Muscle layer of duodenum (tissue), 2 donors: Measurements from ENCODE around the gene PRKAB1.
A peak's percentile ranks its signal among the peaks of the same experiment; 100 is the strongest.

Experiments
- H3K27ac ChIP-seq: one replicate; pipeline ENCODE4 v1.7.0; 2013; ENCODE audit warnings: mild to moderate bottlenecking, low read length
- H3K27me3 ChIP-seq: one replicate; pipeline ENCODE4 v1.7.0; 2013; ENCODE audit warnings: low read depth, mild to moderate bottlenecking, control low read depth, low read length
- H3K36me3 ChIP-seq, 2 donors: one replicate each; pipeline ENCODE4 v1.7.0; 2013; ENCODE audit warnings: low read length in 2 of 2, control low read depth in 1 of 2, mild to moderate bottlenecking in 1 of 2; ENCODE audit not compliant: insufficient read depth in 2 of 2, control insufficient read depth in 1 of 2
- H3K4me1 ChIP-seq, 2 donors: one replicate each; pipeline ENCODE4 v1.7.0; 2013; ENCODE audit warnings: low read length in 2 of 2, mild to moderate bottlenecking in 2 of 2, control low read depth in 1 of 2, moderate library complexity in 1 of 2; ENCODE audit not compliant: insufficient read depth in 2 of 2, control insufficient read depth in 1 of 2
- H3K4me3 ChIP-seq, 2 donors: one replicate each; pipeline ENCODE4 v1.7.0; 2013; ENCODE audit warnings: low read length in 2 of 2, low read depth in 1 of 2, mild to moderate bottlenecking in 1 of 2
- H3K9me3 ChIP-seq, 2 donors: one replicate each; pipeline ENCODE4 v1.7.0; 2013; ENCODE audit warnings: low read length in 2 of 2, control low read depth in 1 of 2, mild to moderate bottlenecking in 1 of 2; ENCODE audit not compliant: control insufficient read depth in 1 of 2
- donor health status: healthy.

PRKAB1 gene

DNA sequence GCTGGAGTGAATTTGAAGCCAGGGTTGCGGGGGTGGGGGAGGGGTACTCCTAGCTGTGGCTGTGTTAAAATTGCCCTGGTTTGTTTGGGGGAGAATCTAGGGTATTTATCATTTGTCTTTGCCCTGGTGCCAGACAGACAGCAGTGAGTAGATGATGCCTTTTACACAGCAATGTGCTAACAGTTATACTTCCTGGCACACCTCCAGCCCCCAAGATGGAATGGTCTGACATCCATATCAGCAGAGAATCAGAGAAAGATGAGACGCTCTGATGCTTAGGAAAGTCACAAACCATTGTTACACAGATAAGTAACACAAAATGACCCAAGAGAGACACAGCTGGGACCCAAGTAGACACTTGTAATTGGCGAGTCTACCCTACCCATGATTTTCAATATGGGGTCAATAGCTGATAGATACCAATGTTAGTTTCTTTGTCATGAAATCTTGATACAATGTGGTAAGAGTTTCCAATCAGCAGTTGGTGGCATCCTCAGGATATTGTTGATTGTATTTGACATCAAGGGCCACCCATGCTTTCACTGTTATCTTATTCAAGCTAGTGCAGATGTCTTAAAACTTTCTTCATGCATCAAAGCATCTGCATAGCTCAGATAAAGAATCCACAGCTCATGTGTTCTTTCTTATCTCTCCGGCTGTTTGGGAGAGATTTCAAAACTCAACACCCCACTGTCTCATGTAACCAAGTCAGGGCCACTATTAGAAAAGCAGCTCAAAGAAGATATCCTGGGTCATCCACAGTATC, 2.6 kb upstream of the PRKAB1 start:
- Histone ChIP-seq H3K9me3 (no peaks in the 10 kb centered on the region), H3K36me3 (peaks cover 0 to 4% of the 10 kb centered on the region in 2 donors), H3K27ac (no peak overlapping the region), H3K4me3 (no peak overlapping the region), H3K4me1 (peaks cover 7 to 22% of the 10 kb centered on the region in 2 donors), H3K27me3 (no peaks in the 10 kb centered on the region)

- H3K9me3 ChIP-seq: no peaks in the 10 kb centered on the region
- H3K27ac ChIP-seq: no peak overlapping the region
- H3K4me1 ChIP-seq: peaks cover 7 to 22% of the 10 kb centered on the region in 2 donors
- H3K4me3 ChIP-seq: no peak overlapping the region
- H3K27me3 ChIP-seq: no peaks in the 10 kb centered on the region
- peaks cover 5 to 13% of the 10 kb centered on the region in 2 donors for H3K36me3 ChIP-seq
These were observed 1.6 kb upstream of the PRKAB1 start for GRCh38 chr12:119666226-119666795.

DNA sequence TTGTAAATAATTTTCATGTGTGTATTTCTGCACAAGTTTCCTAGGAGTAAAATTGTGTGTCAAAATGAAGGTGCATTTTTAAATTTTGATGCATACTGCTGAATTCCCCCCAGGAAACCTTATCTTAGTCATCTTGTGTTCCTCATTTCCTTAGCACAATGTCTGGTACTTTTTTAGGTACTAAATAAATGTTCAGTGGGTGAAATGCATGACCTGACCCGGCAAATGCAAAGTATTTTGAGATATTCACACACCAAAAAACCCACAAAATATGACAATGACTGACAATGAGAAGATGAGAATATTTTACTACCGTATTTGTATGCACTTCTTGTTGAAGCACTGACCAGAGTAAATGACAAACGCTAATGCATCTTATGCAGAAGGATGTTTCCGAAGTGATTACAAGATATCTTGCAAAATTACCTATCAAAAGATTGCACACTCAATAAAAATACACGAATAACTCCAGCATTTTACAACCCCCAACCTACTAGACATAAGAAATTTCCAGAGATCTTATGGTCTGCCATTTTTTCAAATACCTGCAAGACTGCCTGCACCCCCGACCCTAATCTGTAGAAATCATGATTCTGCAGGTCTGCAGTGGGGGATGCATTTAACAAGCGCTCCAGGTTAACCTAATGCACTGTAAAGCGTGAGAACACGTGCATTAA, 895 bp upstream of the PRKAB1 start:
- Histone ChIP-seq H3K4me1 (peaks cover 7 to 22% of the 10 kb centered on the region in 2 donors), H3K27ac (no peak overlapping the region), H3K4me3 (peak overlapping the region; percentile 86 to 88), H3K9me3 (no peaks in the 10 kb centered on the region), H3K27me3 (no peaks in the 10 kb centered on the region), H3K36me3 (peaks cover 9 to 20% of the 10 kb centered on the region in 2 donors)

DNA sequence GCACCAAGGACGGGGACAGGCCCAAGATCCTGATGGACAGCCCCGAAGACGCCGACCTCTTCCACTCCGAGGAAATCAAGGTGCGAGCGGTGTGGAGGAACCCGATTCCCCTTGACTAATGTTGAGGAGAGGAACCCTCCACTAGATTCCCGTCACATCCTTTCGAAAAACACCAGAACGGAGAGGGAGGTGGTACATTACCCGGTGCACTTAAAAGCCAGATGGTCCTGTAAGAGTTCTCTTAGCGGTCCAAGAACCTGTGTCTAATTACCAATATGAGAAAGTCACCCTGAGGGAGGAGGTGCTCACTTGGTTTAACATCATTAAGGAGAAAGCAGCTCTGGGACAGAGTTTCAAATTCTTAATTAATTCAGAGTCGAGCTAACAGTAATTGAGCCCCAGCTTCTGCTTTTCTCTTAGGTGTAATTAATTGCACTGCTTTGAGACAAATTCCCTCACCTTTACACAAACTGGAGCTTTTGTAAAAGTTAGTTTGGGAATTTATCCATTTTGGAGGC, 450 bp downstream of the PRKAB1 start:
- Histone ChIP-seq H3K9me3 (no peaks in the 10 kb centered on the region), H3K36me3 (peaks cover 22 to 31% of the 10 kb centered on the region in 2 donors), H3K4me3 (peak overlapping the region; percentile 86 to 88), H3K4me1 (peaks cover 7 to 22% of the 10 kb centered on the region in 2 donors), H3K27ac (peak overlapping the region; percentile 98), H3K27me3 (no peaks in the 10 kb centered on the region)

DNA sequence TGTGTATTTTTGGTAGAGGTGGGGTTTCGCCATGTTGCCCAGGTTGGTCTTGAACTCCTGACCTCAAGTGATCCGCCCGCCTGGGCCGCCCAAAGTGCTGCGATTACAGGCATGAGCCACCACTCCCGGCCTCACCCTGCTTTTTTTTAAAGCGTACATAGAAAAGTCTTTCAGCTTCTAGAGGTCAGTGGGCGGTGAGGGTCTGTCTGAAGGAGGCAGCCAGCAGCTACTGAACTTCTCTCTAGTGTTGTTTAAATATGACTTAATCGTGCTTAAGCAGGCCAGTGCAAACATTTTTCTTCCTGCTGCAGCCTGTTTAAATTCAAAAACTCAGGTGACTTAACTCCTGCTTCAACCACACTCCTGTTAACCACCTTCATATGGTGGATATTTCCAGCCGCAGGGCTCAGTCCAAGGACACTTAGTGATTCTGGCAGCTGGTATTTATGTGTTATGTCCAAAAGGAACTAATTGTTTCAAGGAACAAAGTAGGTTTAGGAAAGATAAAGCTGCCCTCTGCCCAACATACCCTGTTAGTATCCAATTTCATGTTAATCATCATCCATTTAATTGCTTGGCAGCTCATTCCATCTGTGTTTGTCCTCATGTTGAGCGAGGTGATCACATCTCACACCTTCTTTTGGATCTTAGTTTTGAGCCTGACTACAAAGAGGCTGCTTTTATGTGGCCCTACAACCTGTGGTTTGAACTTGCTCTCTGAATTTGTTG, 2.0 kb downstream of the PRKAB1 start:
- H3K9me3 ChIP-seq: no peaks in the 10 kb centered on the region
- peak overlapping the region; percentile 73 for H3K27ac ChIP-seq
- H3K27me3 ChIP-seq: no peaks in the 10 kb centered on the region
- peak overlapping the region in 1 of 2 donors; percentile 32 for H3K4me3 ChIP-seq
- peaks cover 38 to 46% of the 10 kb centered on the region in 2 donors for H3K36me3 ChIP-seq
- peaks cover 7 to 22% of the 10 kb centered on the region in 2 donors for H3K4me1 ChIP-seq

- Histone ChIP-seq H3K9me3 (no peaks in the 10 kb centered on the region), H3K4me1 (peaks cover 7 to 22% of the 10 kb centered on the region in 2 donors), H3K27ac (peak overlapping the region; percentile 73), H3K27me3 (no peaks in the 10 kb centered on the region), H3K36me3 (peaks cover 48 to 58% of the 10 kb centered on the region in 2 donors), H3K4me3 (peak overlapping the region in 1 of 2 donors; percentile 5)
These were observed 3.1 kb downstream of the PRKAB1 start for GRCh38 chr12:119671070-119671469.

DNA sequence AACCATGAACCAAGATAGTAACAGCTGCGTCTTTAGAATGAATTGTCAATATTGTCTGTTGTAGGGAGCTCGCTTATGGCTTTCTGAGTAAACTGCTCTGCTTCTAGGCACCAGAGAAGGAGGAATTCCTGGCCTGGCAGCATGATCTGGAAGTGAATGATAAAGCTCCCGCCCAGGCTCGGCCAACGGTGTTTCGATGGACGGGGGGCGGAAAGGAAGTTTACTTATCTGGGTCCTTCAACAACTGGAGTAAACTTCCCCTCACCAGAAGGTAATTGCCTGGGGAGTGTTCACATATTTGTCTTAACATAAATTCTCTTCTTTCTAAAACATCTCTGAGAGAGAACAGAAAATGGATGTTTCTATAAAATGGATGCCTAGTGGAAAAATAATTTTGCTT, 4.3 kb downstream of the PRKAB1 start:
- Histone ChIP-seq H3K4me1 (peaks cover 2 to 15% of the 10 kb centered on the region in 2 donors), H3K27me3 (no peaks in the 10 kb centered on the region), H3K27ac (peak overlapping the region; percentile 27), H3K36me3 (peaks cover 59 to 69% of the 10 kb centered on the region in 2 donors), H3K9me3 (no peaks in the 10 kb centered on the region), H3K4me3 (no peak overlapping the region)

- H3K27me3 ChIP-seq: no peaks in the 10 kb centered on the region
- H3K4me1 ChIP-seq: peaks cover 0 to 9% of the 10 kb centered on the region in 2 donors
- peaks cover 70 to 81% of the 10 kb centered on the region in 2 donors for H3K36me3 ChIP-seq
- H3K27ac ChIP-seq: peak overlapping the region; percentile 68
- no peaks in the 10 kb centered on the region for H3K9me3 ChIP-seq
- no peak overlapping the region for H3K4me3 ChIP-seq
These were observed 5.7 kb downstream of the PRKAB1 start for GRCh38 chr12:119673634-119674033.

GRCh38 chr12:119674560-119674959, 6.6 kb downstream of the PRKAB1 start:
- Histone ChIP-seq H3K27me3 (no peaks in the 10 kb centered on the region), H3K36me3 (peaks cover 80 to 90% of the 10 kb centered on the region in 2 donors), H3K9me3 (no peaks in the 10 kb centered on the region), H3K27ac (no peak overlapping the region), H3K4me1 (peaks cover 0 to 3% of the 10 kb centered on the region in 2 donors), H3K4me3 (no peak overlapping the region)

DNA sequence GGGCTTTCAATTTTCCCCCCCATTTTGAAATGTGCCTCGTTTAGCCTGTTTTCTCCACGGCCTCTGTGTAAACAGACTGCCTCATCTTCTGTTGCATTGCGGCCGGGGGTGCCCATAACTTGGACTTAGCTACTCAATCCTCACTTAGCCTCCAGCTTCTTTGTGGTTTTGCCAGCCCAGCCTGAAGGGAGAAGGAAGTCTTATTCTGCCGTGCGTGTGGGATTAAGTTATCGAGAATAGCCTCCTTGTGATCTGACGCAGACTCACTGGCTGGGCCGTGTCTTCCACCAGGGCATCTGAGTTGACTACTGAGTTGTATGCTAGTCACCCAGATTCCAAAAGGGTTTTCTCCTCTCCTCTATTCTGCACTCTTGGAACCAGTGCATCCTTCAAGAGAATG, 8.1 kb downstream of the PRKAB1 start:
- H3K27me3 ChIP-seq: no peaks in the 10 kb centered on the region
- no peaks in the 10 kb centered on the region for H3K4me1 ChIP-seq
- peak overlapping the region; percentile 16 for H3K27ac ChIP-seq
- H3K36me3 ChIP-seq: peaks cover 91 to 94% of the 10 kb centered on the region in 2 donors
- H3K4me3 ChIP-seq: no peak overlapping the region
- H3K9me3 ChIP-seq: no peaks in the 10 kb centered on the region
